RCC 7860 (cell line): ENCODE data around the gene DOCK1.
A peak's percentile ranks its signal among the peaks of the same experiment; 100 is the strongest.

Source experiments
- DNase-seq: peaks from one replicate; pipeline ENCODE4 v3.0.0-alpha.2; 2015; ENCODE audit warnings: low spot score
- FAIRE-seq: peaks from 2 replicates; lab custom pipeline; 2012; peaks lifted over from hg19 to GRCh38; lab: Jason Lieb, UNC

Gene DOCK1

GRCh38 chr10:126997801-126998590, 92.8 kb downstream of the DOCK1 start:
- FAIRE-seq, result no peak

DNA sequence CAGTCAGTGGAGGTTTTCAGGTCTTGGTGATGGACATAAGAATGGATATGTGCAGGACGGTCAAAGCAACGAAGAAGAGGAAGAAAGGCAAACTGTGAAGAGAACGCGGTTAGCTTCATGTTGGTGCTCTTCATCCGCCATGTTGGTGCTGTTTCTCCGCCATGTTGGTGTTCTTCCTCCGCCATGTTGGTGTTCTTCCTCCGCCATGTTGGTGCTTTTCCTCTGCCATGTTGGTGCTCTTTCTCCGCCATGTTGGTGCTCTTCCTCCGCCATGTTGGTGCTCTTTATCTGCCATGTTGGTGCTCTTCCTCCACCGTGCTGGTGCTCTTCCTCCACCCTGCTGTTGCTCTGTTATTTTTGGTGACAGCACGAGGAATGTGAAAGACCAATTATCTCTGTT, 95.4 kb downstream of the DOCK1 start:
- DNase-seq (no peak), FAIRE-seq (no peak)

More at GRCh38 chr10:126997801-126998590, 92.8 kb downstream of the DOCK1 start:
- DNase-seq, result no peak

GRCh38 chr10:127003032-127003685, 97.9 kb downstream of the DOCK1 start:
- DNase-seq (no peak), FAIRE-seq (no peak)

- FAIRE-seq, result no peak
- no peak for DNase-seq
These were observed 101.2 kb downstream of the DOCK1 start for GRCh38 chr10:127006453-127006852.

DNA sequence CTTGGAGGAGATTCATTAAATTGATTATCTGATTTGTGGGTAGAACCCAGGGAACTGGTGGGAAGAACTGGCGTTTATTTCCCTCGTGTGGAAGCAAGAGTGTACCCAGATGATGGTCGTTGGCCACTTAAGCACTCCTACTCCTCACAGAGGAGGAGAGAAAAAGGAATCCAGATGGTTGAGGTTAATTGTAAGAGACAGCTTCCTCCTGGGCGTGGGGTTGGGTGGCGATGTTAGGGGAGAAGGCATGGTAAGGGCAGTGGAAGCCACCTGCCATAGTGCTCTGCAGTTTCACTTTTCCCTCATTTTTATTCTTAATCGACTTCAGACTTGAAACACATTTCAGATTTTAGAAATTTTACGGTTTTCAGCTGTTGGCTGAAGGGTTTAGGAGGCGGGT, 104.1 kb downstream of the DOCK1 start:
- no peak for FAIRE-seq
- DNase-seq, result no peak

DNA sequence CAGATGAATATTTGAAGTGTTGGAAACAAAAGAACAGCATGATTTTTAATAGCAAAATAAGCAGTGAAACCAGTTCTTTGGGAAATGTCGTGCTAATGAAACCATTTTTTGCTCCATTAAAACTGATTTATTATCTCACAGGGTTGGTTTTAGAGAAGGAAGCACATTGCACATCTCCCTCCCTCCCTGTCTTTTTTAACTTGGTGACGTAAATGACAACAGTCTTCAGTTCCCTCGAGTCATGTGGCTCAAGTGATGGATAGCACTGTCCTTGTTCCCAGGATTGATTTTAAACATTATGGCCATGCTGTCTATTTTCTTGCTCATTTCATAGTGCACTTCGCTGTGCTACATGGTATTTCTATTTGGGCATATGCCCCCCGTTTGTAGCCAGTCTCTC, 105.9 kb downstream of the DOCK1 start:
- FAIRE-seq, result no peak
- no peak for DNase-seq

- FAIRE-seq (no peak), DNase-seq (no peak)
These were observed 107.0 kb downstream of the DOCK1 start for GRCh38 chr10:127012071-127012768.

DNA sequence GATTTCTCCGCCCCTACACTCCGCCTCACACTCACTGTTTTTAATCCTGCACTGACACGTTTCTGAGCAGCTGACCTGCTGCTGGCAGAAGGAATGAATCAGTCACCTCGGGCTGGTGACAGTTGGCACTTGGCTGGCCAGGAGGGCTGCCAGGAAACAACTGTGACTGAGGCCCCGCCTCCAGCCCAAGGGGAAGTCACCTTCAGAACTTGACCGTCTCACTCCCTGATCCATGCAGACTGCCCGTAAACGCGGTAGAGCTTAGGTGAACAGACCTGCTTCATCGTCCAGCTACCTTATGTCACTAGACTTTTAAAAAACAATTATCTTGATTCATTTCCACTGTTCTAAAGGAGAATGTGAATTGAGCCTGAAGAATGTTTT, 107.5 kb downstream of the DOCK1 start:
- FAIRE-seq, result no peak
- DNase-seq, result peak; percentile 56

DNA sequence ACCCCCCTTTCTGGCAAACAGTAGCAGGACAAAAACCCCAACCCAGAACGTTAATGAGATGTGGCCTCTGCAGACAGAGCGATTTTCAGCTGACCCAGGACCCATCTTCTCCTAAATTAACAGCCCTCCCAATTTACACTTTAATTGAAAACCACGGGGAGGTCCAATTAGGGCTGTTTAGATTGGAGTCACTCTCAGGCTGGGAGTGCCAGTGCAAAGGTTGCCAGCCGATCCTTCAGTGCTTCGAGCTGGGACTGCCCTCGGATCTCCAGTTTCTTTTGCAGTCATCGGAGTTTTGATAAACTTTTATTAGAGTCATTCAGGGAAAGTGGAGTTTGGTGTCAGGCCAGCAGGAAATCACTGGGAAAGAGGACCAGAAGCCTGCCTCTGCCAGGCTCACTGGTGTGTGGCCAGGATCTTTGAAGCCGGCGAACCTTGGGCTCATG, 108.0 kb downstream of the DOCK1 start:
- no peak for FAIRE-seq
- DNase-seq, result no peak

- no peak for FAIRE-seq
- DNase-seq, result no peak
These were observed 108.7 kb downstream of the DOCK1 start for GRCh38 chr10:127013691-127014473.

GRCh38 chr10:127014671-127015070, 109.4 kb downstream of the DOCK1 start:
- DNase-seq (no peak), FAIRE-seq (no peak)

- FAIRE-seq (no peak), DNase-seq (no peak)
These were observed 110.1 kb downstream of the DOCK1 start for GRCh38 chr10:127015373-127015772.

DNA sequence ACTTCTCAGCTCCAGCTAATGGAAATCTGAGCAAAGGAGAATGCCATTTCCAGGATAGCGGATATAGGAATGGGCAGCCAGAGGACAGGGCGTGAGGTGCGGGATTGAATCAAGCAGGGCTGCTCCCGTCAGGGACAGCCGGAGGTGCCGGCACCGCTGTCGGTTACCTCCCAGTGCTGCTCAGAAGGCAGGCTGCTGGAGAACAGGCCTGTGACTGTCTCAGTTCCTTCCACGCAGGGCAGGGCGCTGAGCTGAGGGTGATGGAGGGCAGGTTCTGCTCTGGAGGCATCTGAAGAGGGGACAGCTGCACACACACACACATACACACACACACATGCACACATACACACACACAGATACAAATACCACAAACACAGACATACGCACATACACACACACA, 111.1 kb downstream of the DOCK1 start:
- FAIRE-seq (no peak), DNase-seq (no peak)

GRCh38 chr10:127017541-127018297, 112.5 kb downstream of the DOCK1 start:
- no peak for FAIRE-seq
- DNase-seq, result no peak

DNA sequence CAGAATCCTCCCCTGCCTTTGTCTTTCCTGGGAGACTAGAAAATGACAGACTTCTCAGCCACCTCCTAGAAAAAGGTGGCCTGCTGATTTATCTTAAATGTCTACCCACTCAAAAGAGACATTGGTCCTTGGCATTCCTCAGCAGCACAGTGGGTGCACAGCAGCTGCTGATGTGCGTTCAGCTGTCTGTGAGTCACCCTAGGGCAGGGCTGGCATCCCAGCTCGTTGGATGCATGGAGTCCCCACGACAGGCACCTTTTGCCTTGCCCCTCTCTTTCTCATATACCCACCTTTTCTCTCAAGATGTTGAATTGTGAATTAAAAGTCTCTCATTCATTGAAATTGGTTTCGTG, 113.0 kb downstream of the DOCK1 start:
- DNase-seq (no peak), FAIRE-seq (no peak)

GRCh38 chr10:127018766-127019165, 113.5 kb downstream of the DOCK1 start:
- DNase-seq (no peak), FAIRE-seq (no peak)

- no peak for DNase-seq
- no peak for FAIRE-seq
These were observed 115.0 kb downstream of the DOCK1 start for GRCh38 chr10:127020260-127020659.

- FAIRE-seq (no peak), DNase-seq (no peak)
These were observed 116.6 kb downstream of the DOCK1 start for GRCh38 chr10:127021801-127022200.

DNA sequence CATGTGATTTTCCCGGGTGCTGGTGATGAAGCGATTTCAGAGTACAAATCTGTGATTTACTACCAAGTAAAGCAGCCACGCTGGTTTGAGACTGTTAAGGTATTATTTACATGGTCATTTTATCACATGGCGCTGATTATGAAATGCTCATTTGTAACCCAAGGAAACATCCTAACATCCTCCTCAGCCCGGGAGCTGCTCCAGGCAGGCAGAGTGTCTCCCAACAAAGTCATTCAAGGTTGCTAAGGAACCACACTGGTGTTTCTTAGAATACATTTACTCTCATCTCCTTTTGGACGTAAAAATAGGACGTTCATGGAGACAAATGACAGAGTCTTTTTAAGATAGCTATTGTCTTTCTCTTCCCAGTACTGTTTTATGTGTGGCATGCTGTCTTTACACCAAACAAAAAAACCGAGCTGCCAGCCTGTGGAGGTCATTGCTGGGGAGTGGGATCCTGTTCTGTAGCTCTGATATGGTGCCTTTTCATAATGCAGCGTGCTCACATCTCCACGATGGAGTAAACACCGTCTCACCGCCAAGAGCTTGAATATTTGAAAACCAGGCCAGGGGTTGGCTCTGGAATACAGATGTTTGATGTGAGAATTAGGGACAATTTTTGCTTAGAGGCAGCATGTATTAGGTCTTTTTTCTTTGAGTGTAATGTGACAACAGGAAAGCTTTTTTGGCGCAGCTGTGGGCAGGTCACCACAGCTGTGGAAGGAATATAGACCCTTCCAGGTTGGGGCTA, 119.6 kb downstream of the DOCK1 start:
- FAIRE-seq (no peak), DNase-seq (no peak)

- DNase-seq, result no peak
- FAIRE-seq, result no peak
These were observed 122.6 kb downstream of the DOCK1 start for GRCh38 chr10:127027786-127028185.
